ENCODE measurements around the gene SERTAD3.
A peak's percentile ranks its signal among the peaks of the same experiment; 100 is the strongest.

Gene SERTAD3

DNA sequence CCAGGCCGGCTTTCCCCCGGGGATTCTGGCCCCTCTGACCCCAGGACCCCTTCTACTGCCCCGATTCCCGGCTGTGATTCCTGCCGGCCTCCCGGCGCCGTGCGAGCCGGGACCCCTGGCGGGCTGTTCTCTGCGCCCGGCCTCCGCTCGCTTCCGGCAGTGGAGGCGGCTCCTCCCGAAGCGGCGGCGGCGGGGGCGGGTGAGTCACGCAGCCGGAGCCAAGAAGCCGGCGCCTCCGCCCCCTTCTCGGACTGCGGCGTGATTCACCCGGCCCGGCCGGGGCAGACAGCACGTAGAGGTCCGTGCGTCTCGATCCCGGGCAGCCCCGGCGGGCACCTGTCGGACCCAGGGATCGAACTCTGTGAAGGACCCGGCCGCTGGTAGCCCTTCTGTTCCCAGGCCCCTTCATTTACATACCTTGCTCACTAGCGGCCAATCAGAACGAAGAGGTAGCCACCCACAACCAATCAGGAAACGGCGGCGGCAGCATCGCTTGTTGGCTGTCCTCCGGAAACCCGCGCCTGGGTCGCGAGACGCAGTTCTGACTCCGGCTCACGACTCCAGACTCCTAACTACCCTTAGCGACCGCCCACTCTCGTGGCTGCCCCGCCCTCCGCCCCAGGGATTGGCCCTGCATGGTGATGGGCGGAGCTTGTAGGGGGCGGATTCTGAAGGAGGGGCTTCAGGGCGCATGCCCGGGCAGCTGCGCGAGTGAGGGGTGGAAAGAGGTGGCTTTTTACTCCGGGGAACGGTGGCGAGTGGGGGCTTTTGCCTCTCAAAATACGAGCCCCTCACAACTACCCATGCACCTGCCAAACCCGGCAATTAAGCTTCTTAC is 18.5 kb downstream of the SERTAD3 start, which contains the start of gene SERTAD1:
SERTAD1 (minus strand) TSS at position 543 of the 838 bp plus-strand sequence. CDS start 2,446 bp downstream, outside the sequence.
- DNase-seq (ENCODE audit: low read depth in 3 of 3): peak; percentile 100

DNA sequence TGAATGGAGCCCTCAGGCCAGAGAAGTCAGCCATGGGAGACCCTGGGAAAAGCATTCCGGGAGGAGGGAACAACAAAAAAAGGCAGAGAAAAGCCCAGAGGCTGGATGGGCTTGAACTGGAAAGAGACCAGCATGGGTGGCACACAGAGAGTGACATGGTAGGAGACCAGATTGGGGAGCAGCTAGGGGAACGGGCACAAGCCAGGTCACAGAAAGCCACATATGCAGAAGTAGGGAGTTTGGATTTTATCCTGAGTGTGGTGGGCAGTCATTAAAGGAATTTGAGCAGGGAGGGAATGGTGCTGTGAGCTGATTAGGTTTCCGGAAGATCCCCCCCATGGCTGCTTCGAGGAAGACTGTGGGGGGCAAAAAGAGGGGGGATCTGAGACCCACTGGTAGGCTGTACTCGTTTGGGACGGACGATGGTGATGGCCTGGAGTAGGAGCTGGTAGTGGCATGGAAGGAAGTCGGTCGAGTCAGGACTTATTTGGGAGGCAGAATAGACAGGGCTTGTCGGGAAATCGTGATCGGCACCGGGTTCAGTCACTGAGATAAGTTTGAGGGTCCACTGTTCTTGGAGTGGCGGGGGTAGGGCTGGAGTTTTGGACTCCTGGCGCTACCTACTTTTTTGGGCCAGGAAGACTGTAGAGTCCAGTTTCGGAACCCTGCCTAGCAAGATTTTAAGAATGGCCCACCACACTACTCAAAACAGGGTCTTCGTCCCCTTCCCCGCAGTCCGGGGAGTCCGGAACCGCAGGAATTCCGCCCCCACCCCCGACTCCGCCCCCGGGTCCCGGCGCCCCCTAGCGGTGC is 19.3 kb downstream of the SERTAD3 start:
- DNase-seq (ENCODE audit: low read depth in 3 of 3): no peak

DNA sequence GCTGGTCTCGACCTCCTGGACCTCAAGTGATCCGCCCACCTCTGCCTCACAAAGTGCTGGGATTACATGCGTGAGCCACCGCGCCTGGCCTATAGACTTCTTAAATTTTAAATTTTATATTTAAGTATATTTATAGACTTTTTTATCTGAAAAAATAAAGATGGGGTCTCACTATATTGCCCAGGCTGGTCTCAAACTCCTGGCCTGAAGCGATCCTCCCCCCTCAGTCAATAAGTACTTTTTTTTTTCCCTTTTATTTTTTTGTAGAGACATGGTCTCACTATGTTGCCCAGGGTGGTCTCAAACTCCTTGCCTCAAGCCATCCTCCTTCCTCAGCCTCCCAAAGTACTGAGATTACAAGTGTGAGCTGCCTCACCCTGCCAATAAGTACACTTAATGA is 20.2 kb downstream of the SERTAD3 start:
- DNase-seq (ENCODE audit: low read depth in 3 of 3): no peak

DNA sequence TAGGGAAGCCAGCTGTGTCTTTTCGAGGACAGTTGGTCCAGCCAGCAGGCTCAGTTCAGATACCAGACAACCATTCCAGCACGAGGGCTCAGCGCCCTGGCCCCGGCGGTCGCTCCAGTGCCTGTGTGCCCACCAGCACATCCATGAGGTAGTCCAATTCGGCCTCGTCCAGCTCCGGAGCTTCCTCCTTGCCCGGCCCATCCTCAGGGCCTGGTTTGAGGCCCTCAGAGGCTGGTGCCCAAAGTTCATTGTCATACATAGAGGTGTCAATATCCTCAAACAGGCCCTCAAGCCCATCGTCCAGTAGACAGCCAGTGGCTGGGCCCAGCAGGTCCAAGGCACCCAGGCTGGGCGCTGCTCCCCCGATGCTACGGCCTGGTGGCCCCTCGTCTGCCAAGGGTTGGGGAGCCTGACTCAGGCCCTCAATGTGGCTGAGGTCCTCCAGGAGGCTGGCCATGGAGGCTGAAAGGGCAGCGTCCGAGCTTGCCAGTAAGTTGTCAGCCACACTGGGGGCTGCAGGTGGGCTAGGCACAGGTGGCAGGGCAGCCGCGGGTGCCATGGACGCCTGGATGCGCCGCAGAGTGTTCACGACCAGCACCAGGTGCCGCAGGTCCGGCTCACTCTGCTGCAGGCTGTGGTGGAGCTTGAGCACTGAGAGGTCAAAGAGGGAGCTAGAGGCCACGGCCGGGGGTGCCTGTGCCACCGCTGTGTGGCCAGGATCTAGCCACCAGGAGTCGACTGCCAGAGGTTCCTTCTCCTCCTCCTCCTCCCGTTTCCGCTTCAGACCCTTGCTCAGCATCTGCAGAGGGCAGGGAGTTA is 21.2 kb downstream of the SERTAD3 start:
- no peak for DNase-seq (ENCODE audit: low read depth in 3 of 3)

DNA sequence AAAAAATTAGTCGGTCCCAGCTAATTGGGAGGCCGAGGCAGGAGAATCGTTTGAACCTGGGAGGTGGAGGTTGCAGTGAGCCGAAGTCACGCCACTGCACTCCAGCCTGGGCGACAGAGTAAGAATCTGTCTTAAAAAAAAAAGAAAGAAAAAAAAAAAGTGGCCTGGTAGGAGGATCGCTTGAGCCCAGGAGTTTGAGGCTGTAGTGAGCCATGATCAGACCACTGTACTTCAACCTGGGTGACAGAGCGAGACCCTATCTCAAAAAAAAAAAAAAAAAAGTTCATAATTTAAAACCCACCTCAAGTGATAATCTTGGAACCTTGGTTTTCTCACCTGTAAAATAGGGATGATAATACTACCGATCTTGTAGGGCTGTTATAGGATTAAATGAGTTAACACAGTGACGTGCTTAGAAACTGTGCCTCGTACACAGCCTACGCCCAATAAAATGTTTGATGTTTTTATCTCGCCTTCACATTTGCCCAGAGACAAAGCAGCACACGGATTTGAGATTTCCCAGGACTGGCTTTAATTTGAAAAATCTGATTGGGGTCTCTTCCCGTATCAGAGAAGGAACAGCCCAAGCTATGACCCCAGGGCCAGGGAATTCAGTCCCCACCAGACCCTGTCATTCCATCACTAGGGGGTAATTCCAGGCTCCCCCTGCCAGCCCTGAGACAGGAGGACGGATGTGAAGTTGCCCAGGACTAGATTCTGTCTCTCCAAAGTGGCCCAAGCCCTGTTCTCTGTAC is 22.0 kb downstream of the SERTAD3 start:
- DNase-seq (ENCODE audit: low read depth in 3 of 3): no peak

DNA sequence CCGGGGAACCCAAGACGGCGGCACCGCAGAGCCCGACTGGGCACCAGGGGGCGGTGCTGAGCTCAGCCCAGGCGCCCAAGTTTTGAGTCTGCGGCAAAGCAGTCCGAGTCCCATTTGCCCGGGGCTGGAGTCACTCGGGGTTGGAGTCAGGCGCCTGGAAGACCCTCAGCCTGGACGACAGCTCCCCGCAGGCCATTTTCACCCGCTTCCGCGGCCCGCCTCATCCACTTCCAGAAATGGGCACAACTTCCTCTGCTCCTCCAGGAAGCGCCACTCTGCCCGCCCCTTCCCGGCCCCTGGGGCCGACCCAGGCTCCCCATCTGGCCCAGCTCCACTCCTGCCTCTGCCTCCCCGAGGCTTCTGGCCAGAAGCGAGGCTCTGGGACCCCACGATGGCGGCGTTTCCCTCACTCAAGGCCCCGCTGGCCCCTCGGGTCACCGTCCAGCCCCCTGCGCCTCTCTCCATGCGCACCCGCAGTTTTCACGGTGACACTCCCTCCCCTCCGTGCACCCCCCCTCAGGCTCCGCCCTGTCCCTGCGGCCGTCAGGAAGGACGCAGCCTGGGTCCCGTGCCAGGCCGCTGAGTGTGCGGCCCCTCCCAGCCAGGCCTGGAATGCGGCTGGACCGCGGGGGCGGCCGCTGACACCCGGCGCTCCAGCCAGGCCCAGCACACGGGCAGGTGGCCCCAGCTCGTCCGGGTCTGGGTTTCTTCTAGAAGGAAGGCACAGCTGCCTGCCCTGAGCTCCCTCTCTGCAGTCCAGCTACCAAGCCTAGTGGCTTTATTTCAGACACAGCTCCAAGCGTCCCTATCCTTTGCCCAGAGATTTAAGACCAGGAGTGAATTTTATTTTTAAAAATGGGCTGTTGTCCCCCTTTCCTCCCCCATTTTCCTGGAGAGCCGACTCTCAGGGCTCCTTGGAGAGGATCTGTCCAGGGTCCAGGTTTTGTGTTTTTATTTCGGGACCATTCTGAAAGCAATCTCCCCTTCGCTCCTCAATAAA is 23.1 kb downstream of the SERTAD3 start:
- DNase-seq (ENCODE audit: low read depth in 3 of 3): peak; percentile 38 to 77 (median 52)

DNA sequence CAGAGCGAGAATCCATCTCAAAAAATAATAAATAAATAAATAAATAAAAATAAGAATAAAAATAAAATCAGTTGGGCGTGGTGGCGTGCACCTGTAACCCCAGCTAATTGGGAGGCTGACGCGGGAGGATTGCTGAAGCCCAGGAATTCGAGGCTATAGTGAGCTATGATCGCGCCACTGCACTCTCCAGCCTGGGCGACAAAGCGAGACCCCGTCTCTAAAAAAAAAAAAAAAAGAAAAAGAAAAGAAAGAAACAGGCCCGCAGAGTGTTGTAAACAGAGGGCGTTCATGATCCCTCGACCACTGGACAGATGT is 23.7 kb downstream of the SERTAD3 start:
- no peak for DNase-seq (ENCODE audit: low read depth in 3 of 3)

DNA sequence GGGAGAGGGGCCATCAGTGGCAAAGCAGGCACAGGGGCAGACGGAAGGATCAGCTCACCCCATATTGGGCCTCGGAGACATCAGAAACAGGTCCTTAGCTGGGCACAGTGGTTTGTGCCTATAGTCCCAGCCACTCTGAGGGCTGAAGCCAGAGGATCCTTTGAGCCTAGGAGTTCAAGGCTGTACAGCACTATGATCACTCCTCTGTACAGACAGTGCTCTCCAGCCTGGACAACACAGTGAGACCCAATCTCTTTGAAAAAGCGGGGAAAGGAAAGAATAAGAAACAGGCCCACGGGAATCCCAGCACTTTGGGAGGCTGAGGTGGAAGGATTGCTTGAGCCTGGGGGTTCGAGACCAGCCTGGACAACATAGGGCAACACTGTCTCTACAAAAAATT is 24.4 kb downstream of the SERTAD3 start:
- no peak for DNase-seq (ENCODE audit: low read depth in 3 of 3)

DNA sequence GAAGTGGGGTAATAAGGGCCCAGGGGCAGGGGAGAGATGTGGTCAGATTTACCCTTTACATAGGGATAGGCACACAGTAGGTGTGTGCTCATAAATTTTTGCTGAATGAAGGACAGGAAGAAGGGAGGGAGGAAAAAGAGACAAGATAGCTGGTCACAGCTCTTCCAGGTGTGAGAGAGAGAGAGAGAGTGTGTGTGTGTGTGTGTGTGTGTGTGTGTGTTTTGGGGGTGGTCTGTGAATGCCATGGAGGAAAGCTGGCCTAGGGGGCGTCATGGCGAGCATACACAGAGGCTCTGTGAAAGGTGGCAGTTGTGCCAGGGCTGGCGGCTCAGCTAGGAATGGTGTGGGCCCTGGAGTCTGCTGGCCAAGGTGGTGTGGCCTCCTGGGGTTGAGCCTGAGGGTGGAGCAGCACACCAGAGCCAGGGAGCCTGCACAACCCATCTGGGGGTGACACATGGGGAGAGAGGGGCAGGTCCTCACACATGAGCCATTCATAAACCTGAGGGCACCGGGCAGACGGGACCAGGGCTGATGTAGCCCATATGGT is 25.0 kb downstream of the SERTAD3 start:
- no peak for DNase-seq (ENCODE audit: low read depth in 3 of 3)

DNA sequence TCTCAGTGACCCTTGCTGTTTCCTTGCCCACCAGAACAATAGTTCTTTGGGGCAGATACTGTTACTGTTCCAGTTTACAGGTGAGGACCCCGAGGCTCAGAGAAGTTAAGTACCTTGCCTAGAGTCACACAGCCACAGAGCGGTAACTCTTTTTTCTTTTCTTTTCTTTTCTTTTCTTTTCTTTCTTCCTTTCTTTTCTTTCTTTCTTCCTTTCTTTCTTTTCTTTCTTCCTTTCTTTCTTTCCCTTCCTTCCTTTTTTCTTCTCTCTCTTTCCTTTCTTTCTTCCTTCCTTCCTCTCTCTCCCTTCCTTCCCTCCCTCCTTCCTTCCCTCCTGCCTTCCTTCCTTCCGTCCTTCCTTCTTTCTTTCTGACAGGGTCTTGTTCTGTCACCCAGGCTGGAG is 26.1 kb downstream of the SERTAD3 start:
- DNase-seq (ENCODE audit: low read depth in 3 of 3): no peak

DNA sequence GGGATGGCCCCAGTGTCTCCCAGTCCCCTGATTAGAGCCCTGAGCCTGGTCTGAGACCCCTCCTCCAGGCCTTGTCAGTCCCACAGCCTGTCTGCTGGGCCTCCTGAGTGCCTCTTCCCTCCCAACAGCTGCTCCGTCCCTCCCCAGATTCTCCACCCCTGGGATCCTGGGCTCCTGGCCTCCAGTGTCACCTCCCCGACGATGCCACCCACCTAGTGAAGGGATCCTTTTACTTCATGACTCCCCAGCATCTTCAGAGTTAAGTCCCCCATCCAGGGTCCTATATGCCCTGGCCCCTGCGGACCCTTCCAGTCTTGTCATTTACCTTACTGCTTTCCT is 26.5 kb downstream of the SERTAD3 start:
- no peak for DNase-seq (ENCODE audit: low read depth in 3 of 3)

DNA sequence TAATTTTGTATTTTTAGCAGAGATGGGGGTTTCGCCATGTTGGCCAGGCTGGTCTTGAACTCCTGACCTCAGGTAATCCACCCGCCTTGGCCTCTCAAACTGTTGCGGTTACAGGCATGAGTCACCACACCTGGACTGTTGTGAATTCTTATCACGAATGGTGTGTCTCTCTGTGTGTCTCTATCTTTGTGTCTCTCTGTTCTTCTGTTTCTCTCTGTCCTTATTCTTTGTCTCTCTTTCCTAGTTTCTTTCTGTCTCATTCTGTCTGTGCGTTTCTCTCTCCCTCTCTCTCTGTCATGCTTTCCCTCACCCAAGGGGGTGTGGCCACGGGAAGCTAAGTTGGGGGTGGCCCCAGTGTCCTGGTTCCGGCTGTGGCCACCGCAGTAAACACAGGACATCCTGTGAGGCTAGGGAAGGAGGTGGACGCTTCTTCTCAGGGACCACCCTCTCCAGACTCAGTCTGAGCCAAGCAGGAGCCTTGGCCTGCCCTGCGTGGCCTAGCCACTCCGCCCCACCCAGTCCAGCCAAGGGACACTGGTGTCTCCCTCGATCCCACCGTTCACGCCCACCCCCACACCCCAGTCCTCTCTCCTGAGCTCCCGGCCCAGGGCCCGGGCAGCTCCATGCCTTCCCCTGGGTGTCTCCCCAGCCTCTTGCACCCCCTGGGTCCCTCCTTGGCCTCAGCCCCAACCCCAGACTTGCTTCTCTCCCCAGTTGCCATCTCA is 27.1 kb downstream of the SERTAD3 start:
- DNase-seq (ENCODE audit: low read depth in 3 of 3): no peak

DNA sequence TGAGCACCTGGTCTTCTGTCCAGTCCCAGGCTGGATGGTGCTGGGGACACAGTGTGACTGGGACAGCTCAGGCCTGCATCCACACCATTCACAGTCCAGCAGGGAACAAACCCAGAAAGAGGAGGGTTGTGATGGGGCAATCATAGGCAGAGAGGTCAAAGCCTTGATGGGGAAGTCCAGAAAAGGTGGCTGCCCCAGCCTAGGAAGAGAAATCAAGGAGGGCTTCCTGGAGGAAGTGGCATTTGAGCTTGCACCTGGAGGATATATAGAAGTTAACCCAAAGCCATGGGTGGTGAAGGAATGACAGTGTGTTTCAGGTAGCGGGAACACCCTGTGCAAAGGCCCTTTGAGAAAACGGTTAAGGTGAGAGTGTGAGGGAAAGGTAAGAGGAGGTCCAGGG is 28.4 kb downstream of the SERTAD3 start:
- DNase-seq (ENCODE audit: low read depth in 3 of 3): no peak

DNA sequence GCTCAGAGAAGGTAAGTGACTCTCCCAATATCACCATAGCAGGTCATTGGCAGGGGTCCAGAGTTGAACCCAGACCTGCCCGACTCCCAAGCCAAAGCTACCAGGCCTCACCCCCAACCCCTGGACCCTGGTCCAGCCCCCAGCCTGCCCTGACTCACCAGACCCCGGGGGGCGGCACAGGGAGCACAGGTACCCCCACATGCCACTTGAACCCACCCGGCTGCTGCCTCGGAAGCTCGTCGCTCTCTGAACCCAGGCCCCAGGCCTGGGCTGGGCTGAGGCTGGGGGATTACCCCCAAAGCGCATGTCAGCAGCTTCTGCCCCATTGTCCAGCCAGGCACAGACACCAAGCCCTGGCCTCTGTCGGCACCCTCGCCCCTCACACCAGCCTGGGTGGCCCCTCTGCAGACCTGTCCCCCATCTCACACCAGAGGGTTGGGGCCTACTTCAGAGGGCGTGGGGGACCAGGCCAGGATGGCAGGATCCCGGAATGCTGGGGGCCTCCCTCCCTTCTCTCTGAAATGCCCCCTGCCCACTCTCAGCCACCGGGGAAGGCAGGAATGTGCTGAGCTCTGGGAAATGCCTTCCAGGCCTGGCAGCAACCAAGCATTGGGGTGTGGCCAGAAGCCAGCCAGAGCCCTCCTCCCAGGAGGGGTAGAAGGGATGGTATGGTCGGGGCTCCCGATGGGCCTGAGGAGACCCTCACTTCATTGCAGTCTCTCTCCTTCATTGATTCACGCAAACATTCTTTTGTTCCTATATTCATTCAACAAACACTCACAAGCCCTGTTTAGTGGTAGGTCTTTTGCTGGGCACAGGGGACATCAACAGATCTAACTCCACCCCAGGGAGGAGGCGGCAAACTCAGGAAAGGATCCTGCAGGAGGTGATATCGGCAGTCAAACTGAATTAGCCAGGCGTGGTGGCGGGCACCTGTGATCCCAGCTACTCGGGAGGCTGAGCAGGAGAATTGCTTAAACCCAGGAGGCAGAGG is 29.3 kb downstream of the SERTAD3 start:
- no peak for DNase-seq (ENCODE audit: low read depth in 3 of 3)

DNA sequence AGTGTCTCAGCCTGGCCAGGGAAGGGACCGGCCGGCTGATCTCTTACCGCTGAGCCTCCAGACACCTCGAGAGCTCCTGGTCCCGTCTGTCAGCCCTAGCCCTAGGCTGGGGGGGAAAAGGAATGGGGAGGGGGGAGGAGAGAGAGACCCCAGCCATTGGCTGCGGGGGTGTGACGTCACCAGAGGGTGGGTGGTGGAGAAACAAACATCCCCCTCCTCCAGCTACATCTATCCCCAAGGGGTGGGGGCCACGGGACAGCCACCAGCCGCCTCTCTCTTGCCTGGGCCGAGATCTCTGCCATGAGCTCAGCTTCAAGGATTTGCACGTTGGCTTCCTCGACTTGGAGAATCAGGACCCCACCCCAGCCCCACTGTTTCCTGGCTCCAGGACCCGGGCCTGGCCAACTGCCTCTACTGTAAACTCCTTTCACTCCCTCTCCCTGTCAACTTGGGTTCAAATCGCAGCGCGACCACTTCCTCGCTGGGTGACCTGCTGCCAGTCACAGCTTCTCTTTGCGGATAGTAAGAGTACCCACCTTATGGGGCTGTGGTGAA is 30.8 kb downstream of the SERTAD3 start, which contains the start of gene PRX:
PRX (minus strand) TSS at position 88 of the 555 bp plus-strand sequence. CDS start 5,446 bp downstream, outside the sequence.
- DNase-seq (ENCODE audit: low read depth in 3 of 3): no peak

DNA sequence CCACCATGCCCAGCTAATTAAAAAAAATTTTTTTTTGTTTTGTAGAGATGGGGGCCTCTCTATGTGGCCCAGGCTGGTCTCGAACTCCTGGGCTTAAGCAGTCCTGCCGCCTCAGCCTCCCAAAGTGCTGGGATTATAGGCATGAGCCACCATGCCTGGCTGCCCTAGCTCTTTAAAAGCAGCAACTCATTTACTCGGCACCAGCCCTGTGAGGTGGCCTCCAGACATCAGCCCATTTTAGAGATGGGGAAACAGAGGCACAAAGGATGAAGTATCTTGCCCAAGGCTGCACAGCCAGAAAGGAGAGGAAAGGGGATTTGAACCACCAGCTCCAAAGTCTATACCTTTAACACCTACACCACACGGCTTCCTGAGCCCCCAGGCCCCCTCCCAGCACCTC is 31.3 kb downstream of the SERTAD3 start:
- no peak for DNase-seq (ENCODE audit: low read depth in 3 of 3)

DNA sequence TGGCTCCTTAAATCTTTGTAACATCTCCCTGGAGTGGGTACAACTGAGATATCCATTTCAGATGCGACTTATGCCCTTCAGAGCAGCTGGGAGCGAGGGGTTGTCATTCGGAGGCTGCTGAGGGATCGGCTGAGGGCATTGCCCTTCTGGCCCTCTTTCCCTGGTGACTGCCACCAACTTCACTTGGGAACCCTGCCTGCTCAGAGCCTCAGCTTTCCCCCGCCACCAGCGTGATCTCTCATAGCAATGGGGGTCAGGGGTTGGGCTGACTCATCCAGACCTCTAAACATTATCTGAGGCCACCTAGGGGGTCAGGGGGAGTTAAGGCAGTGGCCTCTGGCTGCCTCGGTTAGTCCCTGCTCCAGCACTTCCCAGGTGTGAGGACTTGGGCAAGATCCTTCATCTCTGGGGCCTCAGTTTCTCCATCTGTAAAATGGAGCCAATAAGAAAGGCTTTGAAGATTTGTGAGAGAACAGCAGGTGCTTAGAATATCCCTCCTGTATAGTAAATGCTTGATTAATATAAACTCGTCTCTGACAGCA is 32.1 kb downstream of the SERTAD3 start:
- DNase-seq (ENCODE audit: low read depth in 3 of 3): no peak
